AG09309 (cell line): ENCODE measurements around the gene RPRD2.

Experiments
- DNase-seq: peaks from one replicate; pipeline ENCODE4 v3.0.0-alpha.2; 2010; ENCODE audit warnings: low read depth
- H3K4me3 ChIP-seq: 2 replicates; pipeline ENCODE4 v1.5.1; 2011; ENCODE audit warnings: mild to moderate bottlenecking, low read depth, low read length, moderate library complexity; ENCODE audit not compliant: control insufficient read depth
- TF ChIP-seq, protein P1 (sequence below): IDR thresholded peaks from 2 replicates; pipeline ENCODE4 v1.5.1; 2011; ENCODE audit warnings: mild to moderate bottlenecking, low read depth, low read length, inconsistent platforms; ENCODE audit not compliant: insufficient read depth, control insufficient read depth; ENCODE audit errors: missing control alignments

The RPRD2 gene

DNA sequence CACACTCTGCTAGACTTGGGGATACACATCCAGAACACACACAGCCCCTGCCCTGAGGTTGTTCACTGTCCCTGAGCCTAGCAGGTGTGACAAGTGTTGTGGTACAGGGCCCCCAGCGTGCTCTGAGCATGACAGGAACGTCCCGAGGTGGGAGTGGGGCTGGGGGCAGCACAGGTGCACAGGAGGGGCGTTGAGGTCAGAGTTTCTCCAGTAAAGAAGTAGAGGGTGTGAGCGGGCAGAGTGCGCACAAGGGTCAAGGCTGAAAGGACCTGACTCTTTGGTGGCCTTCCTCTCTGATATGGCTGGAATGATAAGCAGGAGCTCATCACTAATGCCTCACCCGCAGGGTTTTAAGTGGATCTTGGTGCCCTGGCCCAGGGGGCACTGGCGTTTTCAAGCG lies 150.3 kb downstream of the RPRD2 start:
- no peak overlapping the region for H3K4me3 ChIP-seq
- TF ChIP-seq, protein P1, sequence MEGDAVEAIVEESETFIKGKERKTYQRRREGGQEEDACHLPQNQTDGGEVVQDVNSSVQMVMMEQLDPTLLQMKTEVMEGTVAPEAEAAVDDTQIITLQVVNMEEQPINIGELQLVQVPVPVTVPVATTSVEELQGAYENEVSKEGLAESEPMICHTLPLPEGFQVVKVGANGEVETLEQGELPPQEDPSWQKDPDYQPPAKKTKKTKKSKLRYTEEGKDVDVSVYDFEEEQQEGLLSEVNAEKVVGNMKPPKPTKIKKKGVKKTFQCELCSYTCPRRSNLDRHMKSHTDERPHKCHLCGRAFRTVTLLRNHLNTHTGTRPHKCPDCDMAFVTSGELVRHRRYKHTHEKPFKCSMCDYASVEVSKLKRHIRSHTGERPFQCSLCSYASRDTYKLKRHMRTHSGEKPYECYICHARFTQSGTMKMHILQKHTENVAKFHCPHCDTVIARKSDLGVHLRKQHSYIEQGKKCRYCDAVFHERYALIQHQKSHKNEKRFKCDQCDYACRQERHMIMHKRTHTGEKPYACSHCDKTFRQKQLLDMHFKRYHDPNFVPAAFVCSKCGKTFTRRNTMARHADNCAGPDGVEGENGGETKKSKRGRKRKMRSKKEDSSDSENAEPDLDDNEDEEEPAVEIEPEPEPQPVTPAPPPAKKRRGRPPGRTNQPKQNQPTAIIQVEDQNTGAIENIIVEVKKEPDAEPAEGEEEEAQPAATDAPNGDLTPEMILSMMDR, result no peak
- DNase-seq, result no peak

GRCh38 chr1:150514913-150515327 lies 151.0 kb downstream of the RPRD2 start:
- DNase-seq, result no peak
- TF ChIP-seq, protein P1, result no peak
- peak overlapping the region; percentile 74 for H3K4me3 ChIP-seq

GRCh38 chr1:150515328-150516049 lies 151.5 kb downstream of the RPRD2 start, which contains the start of gene FALEC:
FALEC (plus strand) TSS chr1:150515752.
- H3K4me3 ChIP-seq, result peak within 1 kb of the TSS; percentile 74
- peak; percentile 76 for DNase-seq
- TF ChIP-seq, protein P1, result no peak

DNA sequence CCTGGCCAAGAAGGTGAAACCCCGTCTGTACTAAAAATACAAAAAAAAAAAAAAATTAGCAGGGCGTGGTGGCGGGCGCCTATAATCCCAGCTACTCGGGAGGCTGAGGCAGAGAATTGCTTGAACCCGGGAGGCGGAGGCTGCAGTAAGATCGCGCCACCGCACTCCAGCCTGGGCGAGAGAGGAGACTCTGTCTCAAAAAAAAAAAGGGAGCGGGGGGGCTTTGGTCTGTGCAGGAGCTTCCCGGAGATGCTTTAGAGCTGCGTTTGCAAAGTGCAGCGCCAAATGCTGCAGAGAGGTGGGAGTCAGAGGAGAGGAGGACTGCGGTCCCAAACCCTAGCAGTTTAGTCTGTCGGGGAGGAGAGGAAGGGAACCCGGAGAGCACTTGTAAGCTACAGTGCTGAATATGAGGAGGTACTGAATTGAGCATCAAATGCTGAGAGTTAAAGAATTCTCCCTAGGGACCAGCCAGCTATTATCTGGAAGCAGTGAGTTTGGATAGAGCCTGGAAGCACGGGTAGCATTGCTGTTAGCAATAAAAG lies 152.2 kb downstream of the RPRD2 start:
- TF ChIP-seq, protein P1, result peak; percentile 12
- DNase-seq, result no peak
- peak overlapping the region; percentile 74 for H3K4me3 ChIP-seq

DNA sequence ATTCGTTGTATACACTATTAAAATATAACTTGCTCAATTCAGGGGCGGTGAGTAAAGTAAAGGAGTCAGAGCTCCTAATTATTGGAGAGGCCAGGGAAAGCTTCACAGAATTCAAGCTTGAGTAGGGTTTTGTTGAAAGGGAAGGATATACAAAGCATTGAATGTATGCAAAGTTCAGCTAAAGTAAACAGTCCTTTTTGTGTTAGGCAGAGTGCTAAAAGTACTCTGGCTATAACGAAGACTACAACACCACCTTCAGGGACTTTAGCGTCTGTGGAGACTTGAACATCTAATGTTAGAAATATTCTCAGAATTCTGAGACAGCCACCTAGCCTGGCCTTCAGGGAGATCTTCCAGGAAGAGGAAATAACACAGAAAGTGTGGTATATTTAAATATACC lies 152.7 kb downstream of the RPRD2 start:
- H3K4me3 ChIP-seq, result no peak overlapping the region
- TF ChIP-seq, protein P1, result no peak
- no peak for DNase-seq

DNA sequence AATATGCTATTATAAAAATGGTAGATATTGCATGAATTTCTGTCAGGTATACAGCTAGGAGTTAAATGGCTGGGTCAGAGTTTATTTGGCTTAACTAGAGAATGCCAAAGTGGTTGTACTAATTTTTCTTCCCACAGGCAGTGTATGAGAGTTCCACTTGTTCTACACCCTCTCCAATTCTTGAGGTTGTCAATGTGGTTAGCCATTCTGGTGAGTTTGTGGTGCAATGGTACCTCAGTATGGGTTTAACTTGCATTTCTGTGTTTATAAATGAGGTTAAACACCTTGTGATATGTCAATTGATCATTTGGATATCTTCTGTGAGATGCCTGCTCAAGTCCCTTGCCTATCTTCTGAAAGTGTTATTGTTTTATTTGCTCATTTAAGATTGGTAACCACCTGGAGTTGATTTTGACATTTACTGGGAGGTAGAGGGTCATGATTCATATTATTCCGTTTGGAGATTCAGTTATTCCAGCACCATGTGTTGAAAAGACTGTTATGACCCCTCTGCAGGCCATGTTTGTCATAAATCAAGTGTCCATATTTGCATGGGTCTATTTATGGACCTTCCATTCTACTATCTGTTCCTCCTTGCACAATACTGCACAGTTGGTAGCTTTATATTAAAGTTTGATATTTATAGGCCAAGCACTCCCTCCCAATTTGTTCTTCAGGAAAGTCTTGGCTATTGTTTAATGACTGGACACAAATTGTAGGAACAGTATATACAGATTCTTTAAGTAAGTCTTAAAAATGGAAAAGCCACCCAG lies 157.4 kb downstream of the RPRD2 start:
- H3K4me3 ChIP-seq, result no peak overlapping the region
- TF ChIP-seq, protein P1, result no peak
- DNase-seq, result no peak
